ENCODE measurements around the gene EFCAB6. TPM values are rescaled to one million over a fixed set of nuclear protein-coding genes. Genes with fewer than 3 reads are reported as not detected.

Gene EFCAB6
- total and polyA plus RNA-seq, 2 donors (not counting 1 experiment from before 2014, with no cell fraction given), result 0.07 to 0.10 TPM

DNA sequence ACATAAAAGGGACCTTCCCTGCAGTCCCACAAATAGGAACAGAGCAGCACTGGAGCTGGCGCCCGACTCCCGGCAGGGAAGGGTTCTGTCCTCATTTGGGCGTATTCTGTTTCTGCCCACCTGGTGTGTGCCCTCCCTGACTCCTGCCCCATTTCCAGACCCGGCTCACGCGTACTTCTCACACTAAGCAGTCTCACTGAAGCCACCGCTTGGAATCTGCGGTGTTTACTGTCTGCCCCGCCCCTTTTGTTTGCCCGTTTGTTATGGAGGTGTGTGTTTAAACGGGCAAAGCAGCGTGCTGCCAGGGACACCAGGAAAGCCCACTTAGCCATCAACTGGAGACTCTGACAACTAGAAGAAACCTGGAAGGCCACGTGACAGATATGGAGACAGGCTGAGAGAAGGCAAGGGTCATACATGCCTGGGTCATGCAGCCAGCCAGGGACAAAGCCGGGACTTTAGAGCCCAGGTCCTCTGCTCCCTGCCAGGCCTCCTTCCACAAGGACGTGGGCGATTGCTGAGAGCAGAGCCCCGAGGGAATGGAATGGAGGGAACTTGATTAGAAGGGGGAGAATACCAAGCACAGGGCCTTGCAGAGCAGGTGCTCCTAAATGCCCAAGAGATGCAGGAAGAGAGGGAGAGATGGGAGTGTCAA lies 8.7 kb upstream of the EFCAB6 start:
- ATAC-seq (ENCODE audit: low read depth), result no peak
- no peak overlapping the region for H2AFZ ChIP-seq (ENCODE audit: insufficient read depth, low read depth, low read length, poor library complexity, severe bottlenecking)
- no peak overlapping the region for H3K27ac ChIP-seq (ENCODE audit: low read length in 2 of 2)
- H3K27ac Mint-ChIP-seq, result no peak overlapping the region
- intact Hi-C loops (cut with micrococcal nuclease), result no loop called here
- 87% methylated on average over 16 of the region's 18 CpGs for WGBS (ENCODE audit: insufficient coverage)
- no peak for TF ChIP-seq EZH2 (IDR thresholded peaks at IDR 0.05; ENCODE audit: borderline replicate concordance, insufficient read depth, low read depth, low read length, poor library complexity, severe bottlenecking)
- TF ChIP-seq, protein P1, sequence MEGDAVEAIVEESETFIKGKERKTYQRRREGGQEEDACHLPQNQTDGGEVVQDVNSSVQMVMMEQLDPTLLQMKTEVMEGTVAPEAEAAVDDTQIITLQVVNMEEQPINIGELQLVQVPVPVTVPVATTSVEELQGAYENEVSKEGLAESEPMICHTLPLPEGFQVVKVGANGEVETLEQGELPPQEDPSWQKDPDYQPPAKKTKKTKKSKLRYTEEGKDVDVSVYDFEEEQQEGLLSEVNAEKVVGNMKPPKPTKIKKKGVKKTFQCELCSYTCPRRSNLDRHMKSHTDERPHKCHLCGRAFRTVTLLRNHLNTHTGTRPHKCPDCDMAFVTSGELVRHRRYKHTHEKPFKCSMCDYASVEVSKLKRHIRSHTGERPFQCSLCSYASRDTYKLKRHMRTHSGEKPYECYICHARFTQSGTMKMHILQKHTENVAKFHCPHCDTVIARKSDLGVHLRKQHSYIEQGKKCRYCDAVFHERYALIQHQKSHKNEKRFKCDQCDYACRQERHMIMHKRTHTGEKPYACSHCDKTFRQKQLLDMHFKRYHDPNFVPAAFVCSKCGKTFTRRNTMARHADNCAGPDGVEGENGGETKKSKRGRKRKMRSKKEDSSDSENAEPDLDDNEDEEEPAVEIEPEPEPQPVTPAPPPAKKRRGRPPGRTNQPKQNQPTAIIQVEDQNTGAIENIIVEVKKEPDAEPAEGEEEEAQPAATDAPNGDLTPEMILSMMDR (IDR thresholded peaks at IDR 0.05), result no peak
- no peaks in the 10 kb centered on the region for H3K9me3 Mint-ChIP-seq (ENCODE audit: insufficient read depth)
- H3K4me1 ChIP-seq (ENCODE audit: control insufficient read depth in 2 of 2, insufficient read depth in 2 of 2, low read length in 2 of 2), result no peaks in the 10 kb centered on the region
- H3K9ac ChIP-seq (ENCODE audit: low read length), result no peak overlapping the region
- H3K79me2 ChIP-seq (ENCODE audit: control insufficient read depth, insufficient read depth, low read length), result no peaks in the 10 kb centered on the region
- no peaks in the 10 kb centered on the region for H4K20me1 ChIP-seq (ENCODE audit: control insufficient read depth, insufficient read depth, low read length, poor library complexity, severe bottlenecking)
- no peaks in the 10 kb centered on the region for H3K4me1 Mint-ChIP-seq
- H3K4me2 ChIP-seq (replicated peaks; ENCODE audit: low read depth, low read length, poor library complexity, severe bottlenecking), result no peak overlapping the region
- peaks cover 20% of the 10 kb centered on the region for H3K27me3 Mint-ChIP-seq
- ChIA-PET CTCF (no interaction called here), POLR2A (no interaction called here)
- H3K4me3 Mint-ChIP-seq, result no peak overlapping the region
- no peaks in the 10 kb centered on the region for H3K36me3 ChIP-seq (replicated peaks in 1 of 2; ENCODE audit: control extremely low read depth in 1 of 2, control insufficient read depth in 1 of 2, extremely low read depth in 1 of 2, insufficient read depth in 2 of 2, low read length in 1 of 2)
- H3K27me3 ChIP-seq (replicated peaks in 1 of 4; ENCODE audit: control extremely low read depth in 1 of 4, control insufficient read depth in 3 of 4, insufficient read depth in 4 of 4, low read length in 3 of 4), result peaks cover 0 to 9% (median 0%) of the 10 kb centered on the region in 4 experiments
- DNase-seq, result no peak
- H3K9me3 ChIP-seq (ENCODE audit: control extremely low read depth in 1 of 3, control insufficient read depth in 2 of 3, insufficient read depth in 1 of 3, low read length in 2 of 3), result no peaks in the 10 kb centered on the region
- H3K4me3 ChIP-seq (ENCODE audit: control extremely low read depth in 1 of 5, extremely low read depth in 1 of 5, insufficient read depth in 1 of 5, low read depth in 2 of 5, low read length in 4 of 5), result no peak overlapping the region

DNA sequence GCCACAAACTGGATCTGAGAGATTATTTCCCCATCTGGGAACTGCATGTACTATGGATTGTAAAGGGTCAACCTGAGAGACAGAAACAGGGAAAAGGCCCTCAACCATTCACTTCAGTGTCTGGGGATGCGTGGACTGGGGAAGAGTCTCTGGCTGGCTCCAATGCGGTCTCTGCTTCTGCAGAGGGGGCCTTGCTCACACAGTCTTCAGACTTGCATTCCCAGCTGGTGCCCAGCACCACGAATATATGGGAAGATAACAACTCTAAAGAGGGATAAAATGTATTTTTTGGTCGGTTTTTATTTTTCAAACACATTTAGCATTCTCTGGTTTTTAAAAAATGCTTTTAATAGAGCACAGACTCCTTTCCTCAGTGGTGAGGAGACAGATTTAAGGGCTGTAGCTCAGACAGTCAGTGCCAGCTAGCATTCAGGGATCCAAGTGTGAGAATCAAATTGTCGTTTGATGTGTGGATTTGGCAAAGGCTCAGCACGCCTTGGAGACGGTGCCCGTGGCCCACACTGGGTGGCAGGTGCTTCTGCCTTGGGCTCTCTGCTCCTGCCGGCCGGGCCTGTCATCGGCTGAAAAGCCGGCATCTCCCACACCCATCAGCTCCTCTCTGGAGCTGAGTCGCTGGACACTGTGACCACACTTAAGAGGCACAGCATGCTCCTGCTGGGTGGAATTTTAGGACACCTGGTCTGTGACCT lies 8.0 kb upstream of the EFCAB6 start:
- no peaks in the 10 kb centered on the region for H3K9me3 ChIP-seq (ENCODE audit: control extremely low read depth in 1 of 3, control insufficient read depth in 2 of 3, insufficient read depth in 1 of 3, low read length in 2 of 3)
- DNase-seq, result no peak
- H3K4me3 ChIP-seq (ENCODE audit: control extremely low read depth in 1 of 5, extremely low read depth in 1 of 5, insufficient read depth in 1 of 5, low read depth in 2 of 5, low read length in 4 of 5), result no peak overlapping the region
- no peak overlapping the region for H3K4me2 ChIP-seq (replicated peaks; ENCODE audit: low read depth, low read length, poor library complexity, severe bottlenecking)
- no peaks in the 10 kb centered on the region for H3K4me1 ChIP-seq (ENCODE audit: control insufficient read depth in 2 of 2, insufficient read depth in 2 of 2, low read length in 2 of 2)
- whole genome bisulfite sequencing (ENCODE audit: insufficient coverage), result 100% methylated on average over 8 of the region's 13 CpGs
- no peak overlapping the region for H3K27ac Mint-ChIP-seq
- H3K27ac ChIP-seq (ENCODE audit: low read length in 2 of 2), result no peak overlapping the region
- H3K27me3 Mint-ChIP-seq, result peaks cover 20% of the 10 kb centered on the region
- no peak overlapping the region for H3K9ac ChIP-seq (ENCODE audit: low read length)
- no peak for TF ChIP-seq EZH2 (IDR thresholded peaks at IDR 0.05; ENCODE audit: borderline replicate concordance, insufficient read depth, low read depth, low read length, poor library complexity, severe bottlenecking)
- TF ChIP-seq, protein P1 (IDR thresholded peaks at IDR 0.05), result no peak
- ChIA-PET CTCF (no interaction called here), POLR2A (no interaction called here)
- H3K79me2 ChIP-seq (ENCODE audit: control insufficient read depth, insufficient read depth, low read length), result no peaks in the 10 kb centered on the region
- no peaks in the 10 kb centered on the region for H3K4me1 Mint-ChIP-seq
- H3K36me3 ChIP-seq (replicated peaks in 1 of 2; ENCODE audit: control extremely low read depth in 1 of 2, control insufficient read depth in 1 of 2, extremely low read depth in 1 of 2, insufficient read depth in 2 of 2, low read length in 1 of 2), result no peaks in the 10 kb centered on the region
- H3K4me3 Mint-ChIP-seq, result no peak overlapping the region
- no peaks in the 10 kb centered on the region for H3K9me3 Mint-ChIP-seq (ENCODE audit: insufficient read depth)
- no peaks in the 10 kb centered on the region for H4K20me1 ChIP-seq (ENCODE audit: control insufficient read depth, insufficient read depth, low read length, poor library complexity, severe bottlenecking)
- intact Hi-C loops (cut with micrococcal nuclease), result no loop called here
- no peak for ATAC-seq (ENCODE audit: low read depth)
- H3K27me3 ChIP-seq (replicated peaks in 1 of 4; ENCODE audit: control extremely low read depth in 1 of 4, control insufficient read depth in 3 of 4, insufficient read depth in 4 of 4, low read length in 3 of 4), result peaks cover 0 to 9% (median 0%) of the 10 kb centered on the region in 4 experiments
- H2AFZ ChIP-seq (ENCODE audit: insufficient read depth, low read depth, low read length, poor library complexity, severe bottlenecking), result no peak overlapping the region
